Epithelial cell of proximal tubule (primary cell): ENCODE measurements around the gene AREL1. TPM values are rescaled to one million over a fixed set of nuclear protein-coding genes. Genes with fewer than 3 reads are reported as not detected.

Experiments used
- DNase-seq: peaks from one replicate; pipeline ENCODE4 v3.0.0-alpha.2; 2011; ENCODE audit warnings: low read depth
- H3K4me3 ChIP-seq: 2 replicates; pipeline ENCODE4 v1.5.1; 2011; ENCODE audit warnings: low read depth, mild to moderate bottlenecking, low read length
- CTCF ChIP-seq: conservative IDR thresholded peaks from 2 replicates; pipeline ENCODE4 v1.5.1; 2012; ENCODE audit warnings: low read depth, mild to moderate bottlenecking, low read length
- total RNA-seq: library from RNA; depleted of rRNA; stranded (reverse); fragments of >200 nt; gene quantifications from 2 replicates; pipeline ENCODE4 v1.2.3, GENCODE V29; 2015

The AREL1 gene
- total RNA-seq, 1 donor from 2014 or later = 35.7 TPM

- H3K4me3 ChIP-seq = no peak overlapping the region
- no peak for TF ChIP-seq CTCF
- DNase-seq = no peak
Observed at GRCh38 chr14:74648601-74649000, 64.3 kb downstream of the AREL1 start.

- TF ChIP-seq CTCF = no peak
- no peak for DNase-seq
Observed at GRCh38 chr14:74647678-74648461, 65.0 kb downstream of the AREL1 start.

GRCh38 chr14:74647061-74647677, 65.7 kb downstream of the AREL1 start:
- no peak for DNase-seq
- H3K4me3 ChIP-seq = no peak overlapping the region
- TF ChIP-seq CTCF = no peak

More at GRCh38 chr14:74647678-74648461, 65.0 kb downstream of the AREL1 start:
- no peak overlapping the region for H3K4me3 ChIP-seq

- no peak for TF ChIP-seq CTCF
- no peak for DNase-seq
- no peak overlapping the region for H3K4me3 ChIP-seq
Observed at GRCh38 chr14:74645756-74646470, 67.0 kb downstream of the AREL1 start.

- no peak for DNase-seq
- no peak overlapping the region for H3K4me3 ChIP-seq
- TF ChIP-seq CTCF = no peak
Observed at GRCh38 chr14:74645244-74645643, 67.6 kb downstream of the AREL1 start.

GRCh38 chr14:74641601-74642391, 71.1 kb downstream of the AREL1 start:
- DNase-seq = no peak
- H3K4me3 ChIP-seq = no peak overlapping the region
- TF ChIP-seq CTCF = no peak
